GM21447 (cell line): ENCODE data around the gene GJA3.
A peak's percentile ranks its signal among the peaks of the same experiment; 100 is the strongest.

Experiments used
- ATAC-seq: cut with Tn5 transposase; IDR thresholded peaks from one replicate; pipeline ENCODE4 v1.9.1; 2021; ENCODE audit not compliant: unreplicated experiment

Gene GJA3

DNA sequence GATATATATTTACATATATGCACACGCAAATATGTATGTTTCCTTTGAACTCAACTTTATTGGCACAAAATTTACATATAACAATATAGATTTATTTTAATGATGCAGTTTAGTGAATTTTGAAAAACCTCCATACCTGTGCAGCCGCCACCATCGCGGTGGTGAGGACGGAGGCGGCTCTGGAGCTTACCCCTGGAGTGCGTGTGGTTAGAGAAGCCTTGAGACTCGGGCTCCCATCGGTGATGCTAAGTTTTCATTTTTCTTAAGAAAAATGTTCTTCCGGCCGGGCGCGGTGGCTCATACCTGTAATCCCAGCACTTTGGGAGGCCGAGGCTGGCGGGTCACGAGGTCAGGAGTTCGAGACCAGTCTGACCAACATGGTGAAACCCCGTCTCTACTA is 31.8 kb downstream of the GJA3 start:
- no peak for ATAC-seq

GRCh38 chr13:20128459-20128931 is 32.4 kb downstream of the GJA3 start:
- ATAC-seq, result no peak

GRCh38 chr13:20127562-20128458 is 33.0 kb downstream of the GJA3 start:
- ATAC-seq, result peak; percentile 72

DNA sequence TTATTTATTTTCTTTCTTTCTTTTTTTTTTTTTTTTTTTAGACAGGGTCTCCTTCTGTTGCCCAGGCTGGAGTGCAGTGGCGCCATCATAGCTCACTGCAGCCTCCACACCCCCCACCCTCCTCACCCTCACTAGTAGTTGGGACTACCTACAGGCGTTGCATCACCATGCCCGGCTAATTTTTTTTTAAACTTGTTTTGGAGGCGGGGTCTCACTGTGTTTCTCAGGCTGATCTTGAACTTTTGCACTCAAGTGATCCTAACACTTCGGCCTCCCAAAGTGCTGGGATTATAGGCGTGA is 33.6 kb downstream of the GJA3 start:
- ATAC-seq, result peak; percentile 11

GRCh38 chr13:20126541-20127261 is 34.2 kb downstream of the GJA3 start:
- ATAC-seq, result no peak

GRCh38 chr13:20125783-20126165 is 35.1 kb downstream of the GJA3 start:
- no peak for ATAC-seq

- no peak for ATAC-seq
Observed at GRCh38 chr13:20125129-20125782, 35.6 kb downstream of the GJA3 start.

DNA sequence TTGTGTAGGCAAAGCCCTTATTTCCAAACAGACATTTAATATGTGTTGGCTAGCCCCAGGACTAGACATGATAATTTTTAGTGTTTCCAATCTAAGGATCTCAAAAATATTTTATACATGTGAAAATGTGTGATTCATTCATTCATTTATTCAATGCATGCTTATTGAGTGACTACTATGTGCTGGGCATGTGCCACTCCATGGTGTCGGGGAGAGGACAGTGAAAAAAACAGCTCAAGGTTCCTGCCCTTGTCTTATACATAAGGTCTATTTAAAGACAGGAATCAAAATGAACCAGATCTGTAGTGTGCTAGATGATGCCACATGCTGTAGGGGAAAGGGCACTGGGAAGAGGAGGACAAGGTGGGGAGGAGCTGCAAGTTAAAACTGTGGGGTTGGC is 36.5 kb downstream of the GJA3 start:
- ATAC-seq, result no peak

DNA sequence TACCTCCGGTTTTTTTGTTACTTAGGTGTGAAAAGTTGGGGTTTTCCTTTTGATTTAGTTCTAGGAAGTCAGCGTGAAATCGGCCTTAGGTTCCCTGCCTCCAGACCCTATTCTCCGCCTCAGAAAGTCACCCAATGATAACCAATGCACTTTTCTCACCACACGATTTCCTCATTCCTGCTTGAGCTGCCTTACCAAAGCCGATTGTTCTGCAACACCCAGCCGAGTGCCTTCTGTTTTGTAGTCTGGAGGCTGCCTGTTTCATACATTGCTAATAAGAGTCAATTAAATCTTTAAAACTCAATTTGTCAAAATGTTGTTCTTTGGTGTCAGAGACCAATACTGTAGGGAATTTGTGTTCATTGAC is 39.7 kb downstream of the GJA3 start:
- ATAC-seq, result no peak

DNA sequence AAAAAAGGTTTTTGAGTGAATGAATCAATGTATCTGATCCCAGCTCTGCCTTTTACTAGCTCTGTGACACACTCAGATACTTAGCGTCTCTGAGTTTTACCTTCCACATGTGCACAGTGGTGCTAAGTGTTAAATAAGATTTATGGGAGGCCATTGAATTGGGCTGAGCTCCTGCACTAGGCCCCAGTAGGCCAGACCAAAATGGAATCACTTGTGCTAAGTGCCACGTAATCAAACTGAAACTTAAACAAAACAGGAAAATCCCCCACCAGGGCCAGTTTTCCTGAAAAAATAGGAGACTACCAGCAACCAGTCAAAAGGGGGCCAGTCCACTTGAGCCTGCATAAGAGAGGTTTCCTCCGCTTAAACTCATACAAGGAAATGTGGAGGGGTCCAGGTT is 40.9 kb downstream of the GJA3 start:
- ATAC-seq, result no peak

- ATAC-seq, result peak; percentile 39
Observed at GRCh38 chr13:20118268-20119140, 42.3 kb downstream of the GJA3 start.

DNA sequence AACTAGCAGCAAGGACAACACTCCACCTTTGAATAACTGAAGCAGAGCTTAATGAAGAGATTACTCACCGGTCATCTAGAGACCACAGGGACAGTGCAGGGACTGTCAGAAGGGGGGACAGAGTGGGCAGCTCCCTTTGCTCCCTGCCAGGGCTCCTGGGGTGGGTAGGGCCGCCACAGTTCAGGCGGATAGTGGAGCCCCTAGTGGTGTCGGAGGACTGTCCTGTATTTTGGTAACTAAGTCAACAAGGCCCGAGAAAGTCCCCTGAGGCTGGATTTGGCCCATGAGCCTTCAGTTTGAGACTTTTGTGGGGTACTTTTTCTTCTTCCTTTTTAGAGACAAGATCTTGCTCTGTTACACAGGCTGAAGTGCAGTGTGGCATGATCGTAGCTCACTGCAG is 44.6 kb downstream of the GJA3 start:
- no peak for ATAC-seq

DNA sequence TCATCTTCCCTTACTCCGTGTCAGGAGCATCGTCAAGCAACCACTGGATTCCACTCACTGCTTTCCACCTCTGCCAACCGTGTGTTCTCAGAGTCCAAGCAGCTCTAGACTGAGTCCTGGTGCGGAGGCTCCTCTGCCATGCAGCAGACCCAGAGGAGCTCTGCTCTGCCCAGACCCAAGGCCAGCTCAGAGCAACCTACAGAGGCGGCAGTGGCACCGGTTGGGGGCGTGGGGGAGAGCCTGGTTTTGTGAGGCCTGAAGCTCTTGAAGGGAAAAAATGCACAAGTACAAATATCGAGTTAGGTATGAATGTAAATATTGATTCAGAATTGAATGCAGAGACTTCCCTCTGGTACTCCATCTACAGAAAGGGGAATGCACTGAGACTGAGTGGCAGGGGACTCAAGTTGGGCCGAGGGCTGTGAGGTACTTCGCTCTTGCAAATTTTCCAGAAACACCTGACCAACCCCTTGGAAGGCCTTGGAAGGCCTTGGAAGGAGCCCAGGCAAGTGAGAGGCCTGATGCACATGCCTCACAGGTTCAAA is 46.7 kb downstream of the GJA3 start:
- ATAC-seq, result no peak

GRCh38 chr13:20109037-20109436 is 51.8 kb downstream of the GJA3 start:
- ATAC-seq, result no peak

- ATAC-seq, result no peak
Observed at GRCh38 chr13:20106742-20107141, 54.1 kb downstream of the GJA3 start.

GRCh38 chr13:20105161-20105689 is 55.6 kb downstream of the GJA3 start:
- ATAC-seq, result no peak

GRCh38 chr13:20102525-20103180 is 58.2 kb downstream of the GJA3 start:
- no peak for ATAC-seq

GRCh38 chr13:20101467-20102316 is 59.2 kb downstream of the GJA3 start:
- no peak for ATAC-seq

GRCh38 chr13:20099319-20099718 is 61.5 kb downstream of the GJA3 start:
- no peak for ATAC-seq
